Fibroblast of peridontal ligament (primary cell): ENCODE results near the gene MFSD6L.

Experiments used
- DNase-seq: peaks from one replicate; pipeline ENCODE4 v3.0.0-alpha.2; 2010; ENCODE audit errors: extremely low read depth

Gene MFSD6L, protein sequence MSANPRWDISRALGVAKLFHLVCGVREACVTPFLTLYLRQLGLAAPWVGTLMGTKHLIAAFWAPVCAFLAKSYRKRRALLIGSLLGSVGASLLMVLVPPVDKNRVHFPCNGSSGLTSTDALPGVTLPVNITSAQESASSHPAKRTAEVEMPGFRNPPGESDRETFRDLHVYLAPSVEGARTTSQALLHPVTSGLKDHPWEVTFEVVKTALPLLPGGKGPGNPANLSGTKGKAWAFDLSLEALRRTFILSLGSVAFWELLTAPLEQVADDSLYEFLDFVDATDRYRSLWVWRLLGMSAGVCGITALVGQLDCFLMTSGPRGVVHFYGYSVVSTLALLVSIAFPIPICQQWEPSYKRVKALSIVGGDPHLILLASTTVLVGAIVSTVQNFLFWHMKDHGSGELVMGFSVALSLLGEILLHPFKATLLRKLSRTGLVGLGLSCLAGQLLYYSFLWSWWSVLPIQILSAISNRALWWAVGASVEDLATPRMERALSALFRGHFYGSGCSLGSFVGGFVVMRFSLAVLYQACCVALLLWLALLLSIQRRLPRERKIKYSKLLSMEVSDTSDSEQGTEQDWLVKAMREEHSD

DNA sequence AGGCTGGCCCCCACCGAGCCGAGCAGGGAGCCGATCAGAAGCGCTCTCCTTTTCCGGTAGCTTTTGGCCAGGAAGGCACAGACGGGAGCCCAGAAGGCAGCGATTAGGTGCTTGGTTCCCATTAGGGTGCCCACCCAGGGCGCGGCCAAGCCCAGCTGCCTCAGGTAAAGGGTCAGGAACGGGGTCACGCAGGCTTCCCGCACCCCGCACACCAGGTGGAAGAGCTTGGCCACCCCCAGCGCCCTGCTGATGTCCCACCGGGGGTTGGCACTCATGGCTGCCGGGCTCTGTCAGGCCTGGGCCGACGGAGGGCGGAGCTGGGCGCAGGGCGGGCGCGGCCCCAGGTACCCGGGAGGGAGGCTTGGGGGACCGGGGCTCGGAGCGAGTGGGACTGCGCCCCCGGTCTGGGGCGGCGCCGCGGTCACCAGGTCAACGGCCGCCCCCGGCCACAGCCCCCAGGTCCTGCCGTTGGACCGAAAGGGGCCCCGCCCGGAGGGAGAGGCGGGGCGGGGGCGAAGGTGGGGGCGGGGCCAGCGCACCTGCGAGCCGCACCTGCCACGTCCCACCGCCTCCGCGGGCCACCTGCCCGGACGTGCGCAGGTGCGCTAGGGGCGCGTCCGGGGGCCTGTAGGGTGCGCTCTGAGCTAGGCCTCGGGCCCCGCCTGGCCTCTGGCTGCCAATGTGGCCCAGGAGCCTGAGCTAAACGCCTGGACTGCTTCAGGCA lies at the start of gene MFSD6L:
Gene MFSD6L, minus strand, starts transcription at position 520 of the 724 bp plus-strand sequence. Its CDS starts 245 bp downstream, at position 275.
- DNase-seq = no peak

DNA sequence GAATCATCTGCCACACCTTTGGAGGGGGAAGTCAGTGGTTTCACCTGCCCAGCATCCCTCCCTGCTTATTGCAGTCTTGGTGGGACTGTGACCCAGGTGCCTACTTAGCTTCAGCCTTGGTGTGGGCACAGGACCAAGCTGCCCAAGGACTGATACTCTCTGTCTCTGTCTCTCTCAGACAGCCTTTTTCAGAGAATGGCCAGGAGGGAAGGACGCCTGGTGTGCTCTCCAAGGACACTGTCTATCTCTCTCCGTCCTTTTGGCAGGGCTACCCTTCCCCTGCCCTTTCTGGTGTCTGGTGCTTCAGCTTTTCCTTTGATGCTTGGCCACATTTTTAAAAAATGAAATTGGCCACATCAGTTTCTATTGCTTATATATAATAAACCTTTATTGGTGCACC lies 48.7 kb upstream of the MFSD6L start:
- DNase-seq = no peak

DNA sequence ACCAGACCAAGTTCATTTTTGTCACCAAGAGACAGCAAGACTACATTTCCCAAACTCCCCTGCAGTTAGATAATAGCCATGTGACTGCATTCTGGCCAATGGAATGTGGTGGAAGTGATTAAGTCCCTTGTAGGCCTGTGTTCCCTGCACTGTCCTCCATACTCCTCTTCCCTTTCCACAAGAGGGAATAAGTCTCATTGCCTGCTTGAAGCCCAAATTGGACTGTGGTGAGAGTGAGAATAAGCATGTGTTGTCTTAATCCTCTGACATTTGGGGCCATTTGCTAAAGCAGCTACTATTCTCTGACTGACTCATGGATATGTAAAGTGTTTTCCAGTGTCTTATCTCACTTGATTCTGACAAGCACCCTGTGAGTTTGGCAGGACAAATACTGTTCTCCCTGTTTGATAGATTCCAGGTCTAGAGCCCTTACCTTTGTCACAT lies 47.6 kb upstream of the MFSD6L start:
- no peak for DNase-seq

DNA sequence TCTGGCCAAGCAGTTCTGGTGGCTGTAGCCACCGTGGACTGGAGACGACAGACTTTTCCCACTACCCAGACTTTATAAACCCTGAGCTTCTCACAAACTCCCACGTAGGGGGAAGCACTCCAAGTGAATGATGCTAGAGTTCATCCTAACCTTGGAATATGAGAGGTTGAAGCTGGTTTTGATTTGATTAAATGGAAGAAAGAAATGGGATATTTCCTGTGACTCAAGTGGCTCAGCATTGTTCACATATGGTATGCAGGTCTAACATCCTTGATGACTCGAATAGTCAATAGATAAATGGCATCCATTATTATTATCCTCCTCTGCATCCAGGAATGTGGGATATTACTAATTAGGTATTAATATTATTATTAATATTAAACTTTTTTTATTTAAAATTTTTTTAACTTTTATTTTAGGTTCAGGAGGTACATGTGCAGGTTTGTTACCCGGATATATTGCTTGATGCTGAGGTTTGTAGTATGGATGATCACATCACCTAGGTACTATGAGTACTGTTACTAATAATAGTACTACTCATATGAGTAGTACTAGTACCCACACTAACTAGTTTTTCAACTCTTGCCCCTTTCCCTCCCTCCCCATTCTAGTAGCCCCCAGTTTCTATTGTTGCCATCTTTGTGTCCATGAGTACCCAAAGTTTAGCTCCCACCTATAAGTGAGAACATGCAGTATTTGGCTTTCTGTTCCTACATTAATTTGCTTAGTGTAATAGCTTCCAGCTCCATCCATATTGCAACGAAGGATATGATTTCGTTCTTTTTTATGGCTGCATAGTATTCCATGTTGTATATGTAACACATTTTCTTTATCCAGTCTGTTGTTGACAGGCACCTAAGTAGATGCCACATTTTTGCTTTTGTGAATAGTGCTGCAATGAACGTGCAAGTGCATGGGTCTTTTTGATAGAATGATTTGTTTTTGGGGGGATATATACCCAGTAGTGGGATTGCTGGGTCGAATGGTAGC lies 45.4 kb upstream of the MFSD6L start:
- DNase-seq = no peak

DNA sequence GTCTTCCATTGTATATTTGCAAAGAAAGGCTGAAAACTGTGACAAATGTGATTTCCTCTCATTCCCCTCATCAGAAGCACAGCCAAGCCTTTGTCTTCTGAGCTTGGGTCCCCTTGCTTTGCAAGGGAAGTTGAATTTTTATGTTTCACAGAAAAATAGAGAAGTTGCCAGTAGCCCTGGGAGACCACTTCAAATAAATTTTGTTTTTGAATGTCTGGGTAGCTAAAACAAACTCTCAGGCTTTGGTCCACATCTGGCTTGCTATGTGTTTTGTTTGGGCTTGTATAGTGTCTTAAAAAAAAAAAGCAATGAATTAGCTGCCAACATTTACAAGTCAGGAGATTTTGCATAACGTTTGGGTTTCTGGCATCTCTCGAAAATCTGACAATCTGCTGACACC lies 44.2 kb upstream of the MFSD6L start:
- DNase-seq = no peak

DNA sequence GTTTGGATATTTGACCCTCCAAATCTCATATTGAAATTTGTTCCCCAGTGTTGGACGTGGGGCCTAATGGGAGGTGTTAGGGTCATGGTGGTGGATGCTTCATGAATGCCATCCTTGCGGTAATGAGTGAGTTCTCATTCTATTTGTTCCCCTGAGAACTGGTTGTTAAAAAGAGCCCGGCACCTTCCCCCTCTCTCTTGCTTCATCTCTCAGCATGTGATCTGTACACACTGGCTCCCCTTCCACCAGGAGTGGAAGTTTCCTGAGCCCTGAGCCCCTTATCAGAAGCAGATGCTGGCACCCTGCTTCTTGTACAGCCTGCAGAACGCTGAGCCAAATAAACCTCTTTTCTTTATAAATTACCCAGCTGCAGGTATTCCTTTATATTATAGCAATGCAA lies 42.7 kb upstream of the MFSD6L start:
- DNase-seq = no peak

DNA sequence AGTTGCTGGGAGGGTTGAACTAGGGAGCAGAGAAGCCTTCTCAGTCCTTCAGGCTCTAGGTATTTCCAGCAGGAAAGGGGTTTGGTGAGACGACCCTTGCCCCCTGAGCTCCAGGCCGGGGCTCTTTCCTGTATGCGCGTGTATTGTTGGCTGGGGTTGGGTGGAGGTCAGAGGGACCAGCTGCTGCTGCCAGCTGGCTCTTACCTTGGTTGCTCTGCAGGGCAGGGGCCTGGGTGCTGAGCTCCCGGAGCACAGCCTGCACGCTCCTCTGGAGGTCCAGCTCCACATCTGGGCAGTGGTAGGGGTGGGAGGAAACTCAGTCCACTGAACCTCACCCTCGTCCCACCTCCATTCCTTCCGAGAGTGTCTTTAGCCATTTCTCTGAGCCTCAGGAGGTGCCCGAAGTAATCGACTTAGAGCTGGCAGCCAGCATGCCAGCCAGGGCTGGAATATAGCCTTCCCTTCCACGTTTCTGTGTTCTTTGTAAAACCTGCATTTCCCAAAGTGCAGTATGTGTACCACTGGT lies 40.3 kb upstream of the MFSD6L start:
- no peak for DNase-seq

DNA sequence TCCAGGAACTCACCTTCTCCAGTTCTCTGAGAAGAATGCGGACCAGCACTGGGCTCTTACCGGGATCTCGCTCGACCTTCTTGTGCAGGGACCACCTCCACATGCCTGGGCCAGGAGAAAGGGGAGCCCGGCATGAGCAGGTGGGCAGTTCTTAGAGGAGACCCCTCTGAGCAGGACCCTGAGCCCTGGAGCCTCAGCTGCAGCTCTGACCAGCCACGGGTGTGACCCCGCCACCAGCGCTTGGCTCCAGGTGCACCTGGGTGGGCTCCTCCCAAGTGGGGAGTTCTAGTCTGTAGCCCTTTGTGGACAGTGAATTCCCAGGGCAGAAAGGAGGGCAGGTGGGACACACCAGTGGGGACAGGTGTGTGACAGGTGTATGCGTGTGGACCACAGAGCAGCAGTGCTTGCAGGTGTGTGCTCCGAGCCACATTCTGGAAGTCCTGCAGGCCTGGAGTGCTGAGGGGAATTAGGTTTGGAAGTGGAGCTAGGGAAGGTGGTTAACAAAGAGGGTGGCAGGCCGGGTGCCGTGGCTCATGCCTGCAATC lies 39.5 kb upstream of the MFSD6L start:
- DNase-seq = no peak

DNA sequence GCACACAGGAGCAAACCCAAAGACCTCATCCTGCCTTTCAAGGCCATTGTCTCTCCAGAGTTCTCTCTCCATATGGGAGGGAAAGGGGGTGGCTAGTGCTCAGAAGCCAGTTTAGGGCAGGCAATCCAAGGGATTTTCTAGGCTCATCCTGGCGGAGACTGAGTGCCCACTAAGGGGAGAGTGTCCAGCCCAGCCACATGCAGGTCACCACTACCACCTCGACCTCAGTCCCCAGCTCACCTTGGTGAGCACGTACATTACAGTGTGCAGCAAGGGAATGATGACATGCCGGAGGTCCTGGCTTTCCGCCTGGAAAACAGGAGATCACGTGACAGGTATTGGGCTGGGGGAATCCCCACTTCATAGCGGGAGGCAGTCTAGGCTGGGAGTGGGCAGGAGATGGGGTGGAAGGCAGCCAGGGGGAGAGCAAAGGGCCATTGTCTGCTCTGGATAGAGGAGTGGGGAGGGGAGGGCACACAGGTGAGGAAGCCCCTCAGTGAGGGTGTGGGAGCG lies 38.5 kb upstream of the MFSD6L start:
- DNase-seq = no peak

DNA sequence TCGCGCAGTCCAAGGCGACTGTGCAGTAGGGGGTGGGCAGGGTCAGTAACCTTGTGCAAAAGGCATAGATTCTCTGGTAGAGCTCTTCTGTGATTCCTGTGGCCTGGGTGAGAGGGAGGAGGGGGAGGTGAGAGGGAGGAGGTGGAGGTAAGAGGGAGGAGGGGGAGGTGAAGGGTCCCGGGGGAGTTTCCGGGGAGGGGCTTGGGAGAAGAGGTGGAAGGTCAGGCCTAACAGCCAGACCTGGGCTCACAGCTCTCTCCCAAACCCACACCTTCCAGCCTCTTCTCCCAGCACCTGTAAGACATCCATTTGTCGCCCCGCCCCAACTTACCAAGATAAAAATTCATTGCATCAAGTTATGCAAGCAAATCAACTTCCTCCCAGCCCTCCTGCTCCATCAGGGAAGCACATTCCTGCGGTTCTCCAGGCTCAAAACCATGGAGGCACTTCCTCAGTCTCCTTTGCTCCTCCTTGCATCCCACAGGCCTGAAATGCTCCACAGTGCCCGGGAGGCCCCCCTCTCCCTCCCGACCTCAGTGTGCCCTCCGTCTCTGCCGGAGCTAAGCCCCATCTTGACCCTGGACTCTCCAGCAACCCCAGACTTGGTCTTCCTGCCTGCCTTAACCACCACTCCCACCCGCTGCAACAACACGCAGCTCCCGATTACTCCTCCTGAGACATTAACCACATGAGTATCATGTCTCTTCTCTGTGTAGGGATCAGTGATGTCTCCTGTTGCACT lies 37.8 kb upstream of the MFSD6L start:
- DNase-seq = no peak

DNA sequence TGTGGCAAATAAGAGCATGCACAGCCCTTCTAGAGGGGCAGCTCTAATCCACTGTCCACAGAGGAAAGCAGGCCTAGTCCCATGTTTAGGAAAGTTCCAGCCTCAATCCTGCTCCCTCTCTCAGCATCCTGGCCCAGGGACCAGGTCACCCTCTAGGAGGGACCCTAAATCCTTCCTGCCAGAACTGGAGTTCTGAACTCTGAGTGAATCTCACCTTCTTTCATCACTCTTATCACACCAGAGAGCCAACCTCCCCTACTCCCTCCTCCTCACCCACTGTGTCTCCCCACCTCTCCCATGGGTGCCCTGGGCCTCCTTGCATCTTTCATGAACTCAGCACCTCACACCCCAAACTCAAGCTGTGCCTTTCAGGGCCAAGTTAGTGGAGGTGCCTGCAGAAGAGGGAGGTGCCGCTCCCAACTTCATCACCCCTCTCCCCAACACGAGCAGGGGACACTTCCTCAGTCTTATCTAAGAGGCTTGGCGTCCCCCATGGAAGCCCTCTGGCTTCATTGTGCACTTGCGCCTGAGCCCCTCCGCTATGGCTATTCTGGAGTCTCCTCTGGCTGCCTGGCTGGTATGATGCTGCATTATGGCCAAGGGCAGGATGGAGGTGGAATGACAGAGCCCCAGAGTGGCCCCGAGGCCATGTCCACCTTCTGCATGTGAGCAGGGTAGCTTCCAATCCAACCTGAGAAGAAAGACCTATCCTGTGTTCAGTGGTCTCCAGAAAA lies 36.6 kb upstream of the MFSD6L start:
- no peak for DNase-seq

DNA sequence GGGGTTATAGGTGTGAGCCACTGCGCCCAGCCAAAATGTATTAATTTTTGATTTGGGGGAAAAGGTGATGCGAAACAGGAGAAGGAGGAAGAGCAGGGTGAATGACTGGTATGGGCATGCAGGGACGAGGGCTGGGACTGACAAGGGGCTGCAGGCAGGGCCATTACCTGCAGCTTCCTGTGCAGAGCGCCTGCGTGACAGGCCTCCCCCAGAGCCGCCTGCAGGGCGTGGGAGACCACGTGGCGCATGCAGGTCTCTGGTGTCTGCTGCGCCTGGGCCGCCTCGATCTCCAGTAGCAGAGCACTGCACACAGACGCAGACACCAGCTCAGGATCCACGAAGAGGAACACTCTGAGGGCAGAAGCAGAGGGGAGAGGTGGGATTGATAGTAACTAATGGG lies 35.9 kb upstream of the MFSD6L start:
- DNase-seq = no peak

DNA sequence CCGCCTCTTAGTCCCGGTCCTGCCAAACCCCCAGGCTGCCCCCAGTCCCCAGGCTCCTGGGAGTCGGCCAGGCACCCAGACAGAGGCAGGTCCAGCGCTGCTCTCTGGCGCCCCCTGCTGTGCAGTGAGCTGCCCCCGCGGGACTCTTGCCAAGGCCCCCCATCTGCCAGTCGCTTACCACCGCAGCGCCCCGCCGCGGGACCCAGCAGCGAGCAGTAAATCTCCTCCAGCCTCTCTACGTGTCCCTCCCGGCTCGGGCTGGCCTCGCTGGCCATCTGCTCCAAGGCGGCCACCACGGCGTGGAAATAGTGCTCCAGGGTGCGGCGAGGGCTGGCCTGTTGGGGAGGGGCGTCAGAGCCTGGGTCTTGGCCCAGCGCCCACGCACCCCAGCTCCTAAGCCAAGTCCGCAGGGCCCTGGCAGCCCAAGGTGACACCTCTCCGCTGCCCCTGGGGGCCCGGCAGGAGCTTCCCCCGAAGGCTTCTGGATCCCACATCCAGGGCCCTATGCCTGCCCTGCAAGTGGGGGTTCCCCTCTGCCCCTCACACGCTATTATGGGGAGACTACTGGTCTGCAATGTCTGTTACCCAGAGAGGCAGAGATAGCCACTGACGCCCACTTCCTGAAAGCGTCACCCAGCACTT lies 33.7 kb upstream of the MFSD6L start:
- DNase-seq = no peak

DNA sequence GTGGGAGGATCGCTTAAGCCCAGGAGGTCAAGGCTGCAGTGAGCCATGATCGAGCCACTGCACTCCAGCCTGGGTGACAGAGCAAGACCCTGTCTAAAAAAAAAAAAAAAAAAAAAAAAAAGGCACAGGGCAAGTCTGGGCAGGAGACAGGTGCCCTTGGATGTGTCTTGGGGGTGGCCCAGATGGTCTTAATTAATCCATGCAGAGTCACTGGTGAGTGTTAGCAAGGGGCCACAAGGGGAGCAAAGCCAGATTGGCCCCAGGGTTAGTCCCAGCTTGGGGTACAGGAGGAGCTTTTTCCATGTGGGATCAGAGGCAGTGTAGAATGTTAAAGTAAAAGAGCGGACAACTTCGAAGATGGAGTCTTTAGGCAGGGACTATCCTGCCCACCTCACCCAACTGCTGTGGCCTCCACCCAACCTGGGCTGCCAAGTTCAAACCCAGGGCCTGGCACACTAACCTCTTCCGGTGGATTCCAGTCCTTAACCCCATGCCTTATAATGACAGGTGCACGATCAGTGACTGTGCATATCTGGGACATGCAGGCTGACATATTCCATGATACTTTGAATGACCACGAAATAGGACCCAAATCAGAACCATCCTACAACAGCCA lies 32.2 kb upstream of the MFSD6L start:
- no peak for DNase-seq

DNA sequence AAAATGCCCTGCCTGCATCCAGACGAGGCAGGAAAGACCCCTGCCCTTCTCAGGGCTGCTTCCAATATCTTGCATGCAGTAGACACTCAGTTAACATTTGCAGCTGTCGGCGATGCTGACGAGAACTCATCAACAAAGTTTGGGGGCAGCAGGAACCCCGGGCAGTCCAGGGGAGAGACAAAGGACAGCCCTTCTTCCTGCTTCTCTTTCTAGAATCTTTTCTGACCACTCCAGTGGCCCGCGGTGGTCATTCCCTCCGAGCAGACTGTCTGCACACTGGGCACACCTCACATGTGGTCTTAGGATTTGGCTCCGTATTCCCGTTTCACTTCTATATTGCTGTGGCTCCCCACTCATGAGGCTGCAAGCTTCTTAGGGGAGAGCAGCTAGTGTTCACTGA lies 31.0 kb upstream of the MFSD6L start:
- no peak for DNase-seq

DNA sequence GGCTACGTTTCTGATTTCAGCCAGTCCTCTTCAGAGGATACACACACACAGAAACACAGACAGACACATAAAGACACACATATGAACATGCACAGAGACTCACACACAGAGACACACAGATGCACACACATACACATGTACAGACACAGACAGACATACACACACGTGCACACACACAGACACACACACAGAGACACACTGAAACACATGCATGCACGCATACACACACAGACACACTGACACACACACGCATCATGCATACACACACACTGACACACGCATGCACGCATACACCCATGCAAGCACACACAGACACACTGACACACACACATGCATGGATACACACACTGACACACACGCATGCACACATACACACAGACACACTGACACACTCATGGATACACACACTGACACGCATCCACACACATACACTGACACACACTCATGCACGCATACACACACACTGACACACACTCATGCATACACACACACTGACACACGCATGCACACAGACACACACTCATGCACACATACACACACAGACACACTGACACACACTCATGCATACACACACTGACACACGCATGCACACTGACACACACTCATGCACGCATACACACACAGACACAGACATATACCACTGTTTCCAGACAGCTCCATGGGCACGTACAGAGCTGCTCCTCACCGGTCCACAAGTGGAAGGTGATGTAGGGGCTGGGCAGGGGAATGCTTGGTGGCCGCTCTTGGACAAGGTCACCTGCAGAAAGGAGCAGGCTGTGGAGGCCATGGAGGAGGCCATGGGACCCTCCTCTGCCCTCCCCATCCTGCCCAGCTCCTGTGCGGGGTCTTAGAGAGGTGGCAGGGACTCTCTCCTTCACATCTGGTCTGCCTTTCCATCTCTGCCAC lies 30.1 kb upstream of the MFSD6L start:
- no peak for DNase-seq

DNA sequence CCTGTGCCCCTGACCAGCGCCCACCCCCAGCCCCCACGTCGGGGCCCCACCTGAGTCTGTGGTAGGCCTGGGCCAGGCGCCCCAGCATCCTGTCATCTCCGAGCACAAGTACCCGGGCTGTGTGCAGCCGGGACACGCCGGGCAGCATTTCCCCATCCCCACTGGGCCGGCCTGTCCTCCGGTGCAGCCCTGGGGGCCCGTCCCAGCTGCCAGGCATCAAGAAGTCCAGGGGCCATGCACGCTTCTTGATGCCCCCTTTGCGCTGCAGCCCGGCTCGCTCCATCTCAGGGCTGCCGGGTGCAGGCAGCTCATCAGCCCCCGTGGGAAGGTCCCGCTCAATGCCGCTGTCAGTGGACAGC lies 29.3 kb upstream of the MFSD6L start:
- no peak for DNase-seq
